Glutamatergic neuron (in vitro differentiated cells): ENCODE data around the gene GTSE1. TPM values are rescaled to one million over a fixed set of nuclear protein-coding genes. Genes with fewer than 3 reads are reported as not detected.

Source experiments
- DNase-seq: peaks from one replicate; pipeline ENCODE4 v3.0.0; 2022
- H3K27ac Mint-ChIP-seq: one replicate; pipeline ENCODE4 v1.8.0; 2020; ENCODE audit warnings: mild to moderate bottlenecking, mixed read lengths, inconsistent platforms; ENCODE audit not compliant: unreplicated experiment
- H3K27me3 Mint-ChIP-seq: one replicate; pipeline ENCODE4 v1.8.0; 2020; ENCODE audit warnings: mild to moderate bottlenecking, moderate library complexity, mixed read lengths, inconsistent platforms; ENCODE audit not compliant: unreplicated experiment
- H3K36me3 Mint-ChIP-seq: one replicate; pipeline ENCODE4 v1.8.0; 2020; ENCODE audit warnings: mild to moderate bottlenecking, mixed read lengths, inconsistent platforms; ENCODE audit not compliant: unreplicated experiment
- H3K4me1 Mint-ChIP-seq: one replicate; pipeline ENCODE4 v1.8.0; 2020; ENCODE audit warnings: mild to moderate bottlenecking, low read depth, mixed read lengths, inconsistent platforms; ENCODE audit not compliant: unreplicated experiment
- H3K4me3 Mint-ChIP-seq: one replicate; pipeline ENCODE4 v1.8.0; 2020; ENCODE audit warnings: mild to moderate bottlenecking, mixed read lengths, inconsistent platforms; ENCODE audit not compliant: unreplicated experiment
- H3K9me3 Mint-ChIP-seq: one replicate; pipeline ENCODE4 v1.8.0; 2020; ENCODE audit warnings: mild to moderate bottlenecking, moderate library complexity, mixed read lengths, inconsistent platforms; ENCODE audit not compliant: unreplicated experiment
- total RNA-seq: library from RNA; stranded (reverse); fragmentation: NEBNext Ultra II Directional; extraction: Animal tissue kit (Norgen Biotek cat#: 25700); gene quantifications from one replicate; pipeline ENCODE4 v1.2.1, GENCODE V29; 2021; ENCODE audit not compliant: unreplicated experiment
- TF ChIP-seq, protein P1 (sequence below): fragments of 200-600 bp; sonication (generic); IDR thresholded peaks from one replicate; pipeline ENCODE4 v1.5.0; 2021; ENCODE audit not compliant: partially characterized antibody, unreplicated experiment

The GTSE1 gene
- total RNA-seq, 1 donor from 2014 or later = 7.5 TPM

DNA sequence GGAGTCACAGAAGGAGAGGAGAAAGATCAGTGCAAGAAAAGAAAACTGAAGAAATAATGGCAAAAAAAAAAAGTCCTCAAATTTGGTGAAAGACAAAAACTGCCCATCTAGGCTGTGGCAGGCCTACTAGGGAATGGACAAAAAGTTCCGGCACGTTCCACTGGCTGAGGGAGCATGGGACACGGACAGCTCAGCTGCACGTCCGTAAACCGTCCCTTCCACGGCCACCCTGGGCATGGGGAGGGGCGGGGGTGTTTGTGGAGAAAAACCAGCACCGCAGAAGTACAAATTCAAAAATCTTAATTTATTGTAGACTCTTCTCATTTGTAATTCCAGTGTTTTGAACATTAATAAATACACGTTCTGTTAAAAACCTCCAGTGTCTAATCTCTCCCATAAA is 64.2 kb downstream of the GTSE1 start:
- H3K4me3 Mint-ChIP-seq = no peak overlapping the region
- no peaks in the 10 kb centered on the region for H3K27me3 Mint-ChIP-seq
- peaks cover 4% of the 10 kb centered on the region for H3K9me3 Mint-ChIP-seq
- H3K4me1 Mint-ChIP-seq = peaks cover 3% of the 10 kb centered on the region
- H3K36me3 Mint-ChIP-seq = peaks cover 7% of the 10 kb centered on the region
- TF ChIP-seq, protein P1, sequence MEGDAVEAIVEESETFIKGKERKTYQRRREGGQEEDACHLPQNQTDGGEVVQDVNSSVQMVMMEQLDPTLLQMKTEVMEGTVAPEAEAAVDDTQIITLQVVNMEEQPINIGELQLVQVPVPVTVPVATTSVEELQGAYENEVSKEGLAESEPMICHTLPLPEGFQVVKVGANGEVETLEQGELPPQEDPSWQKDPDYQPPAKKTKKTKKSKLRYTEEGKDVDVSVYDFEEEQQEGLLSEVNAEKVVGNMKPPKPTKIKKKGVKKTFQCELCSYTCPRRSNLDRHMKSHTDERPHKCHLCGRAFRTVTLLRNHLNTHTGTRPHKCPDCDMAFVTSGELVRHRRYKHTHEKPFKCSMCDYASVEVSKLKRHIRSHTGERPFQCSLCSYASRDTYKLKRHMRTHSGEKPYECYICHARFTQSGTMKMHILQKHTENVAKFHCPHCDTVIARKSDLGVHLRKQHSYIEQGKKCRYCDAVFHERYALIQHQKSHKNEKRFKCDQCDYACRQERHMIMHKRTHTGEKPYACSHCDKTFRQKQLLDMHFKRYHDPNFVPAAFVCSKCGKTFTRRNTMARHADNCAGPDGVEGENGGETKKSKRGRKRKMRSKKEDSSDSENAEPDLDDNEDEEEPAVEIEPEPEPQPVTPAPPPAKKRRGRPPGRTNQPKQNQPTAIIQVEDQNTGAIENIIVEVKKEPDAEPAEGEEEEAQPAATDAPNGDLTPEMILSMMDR = no peak
- H3K27ac Mint-ChIP-seq = no peak overlapping the region
- DNase-seq = no peak

DNA sequence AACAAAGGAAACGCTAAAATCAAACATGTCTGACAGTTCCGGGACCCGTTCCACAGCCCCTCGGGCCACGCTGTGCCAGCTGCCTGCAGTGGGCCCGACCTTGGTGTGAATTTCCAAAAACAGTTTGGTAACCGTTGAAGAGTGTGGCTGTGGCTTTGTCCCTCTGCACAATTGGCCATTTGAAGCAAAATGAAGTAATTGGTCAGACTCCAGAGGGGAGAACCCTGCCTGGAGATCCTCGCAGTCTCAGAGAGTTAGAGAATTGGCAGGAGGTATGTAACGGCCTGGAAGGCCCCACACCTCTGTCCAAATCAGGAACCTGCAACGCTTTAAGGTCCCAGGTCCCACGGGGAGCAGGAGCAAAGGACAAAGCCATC is 65.1 kb downstream of the GTSE1 start:
- no peak overlapping the region for H3K27ac Mint-ChIP-seq
- peaks cover 7% of the 10 kb centered on the region for H3K36me3 Mint-ChIP-seq
- DNase-seq = no peak
- H3K4me3 Mint-ChIP-seq = no peak overlapping the region
- H3K27me3 Mint-ChIP-seq = no peaks in the 10 kb centered on the region
- H3K9me3 Mint-ChIP-seq = peaks cover 4% of the 10 kb centered on the region
- peaks cover 3% of the 10 kb centered on the region for H3K4me1 Mint-ChIP-seq
- TF ChIP-seq, protein P1 = no peak

DNA sequence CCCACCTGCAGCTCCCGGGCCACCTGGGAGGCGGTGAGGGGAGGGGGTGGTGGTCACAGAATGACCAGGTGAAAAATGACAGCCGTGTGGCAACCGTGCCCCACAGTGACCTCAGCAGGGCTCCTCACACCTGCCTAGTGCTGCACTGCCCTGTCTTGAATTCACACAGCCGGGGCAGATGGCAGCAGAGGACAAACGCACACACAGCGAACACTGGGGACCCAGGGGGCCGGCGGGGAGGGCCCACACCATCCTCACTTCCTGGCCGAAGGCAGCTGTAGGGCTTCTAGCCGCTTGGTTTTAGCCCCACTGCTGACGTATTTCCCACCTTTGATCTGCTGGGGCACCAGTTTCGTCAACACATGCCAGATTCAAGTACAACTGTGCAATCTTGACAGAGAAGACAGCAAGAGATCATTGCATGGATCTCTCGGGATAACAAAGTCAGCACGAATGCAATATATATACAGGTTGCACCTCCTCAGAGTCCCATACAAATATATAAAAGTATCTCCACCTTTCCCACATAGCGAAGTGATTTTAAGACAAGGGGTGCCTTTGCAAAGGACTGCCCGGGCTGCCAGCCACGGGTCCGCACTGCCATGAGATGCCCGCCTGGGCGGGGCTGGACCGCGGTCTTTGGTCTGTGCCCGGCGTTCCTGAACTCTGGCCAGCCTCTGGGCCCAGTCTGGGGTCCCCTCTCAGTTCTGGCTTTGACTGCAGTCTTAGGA is 65.7 kb downstream of the GTSE1 start:
- DNase-seq = no peak
- H3K9me3 Mint-ChIP-seq = peaks cover 4% of the 10 kb centered on the region
- H3K36me3 Mint-ChIP-seq = peaks cover 7% of the 10 kb centered on the region
- no peaks in the 10 kb centered on the region for H3K27me3 Mint-ChIP-seq
- TF ChIP-seq, protein P1 = no peak
- peaks cover 3% of the 10 kb centered on the region for H3K4me1 Mint-ChIP-seq
- no peak overlapping the region for H3K4me3 Mint-ChIP-seq
- peak overlapping the region; percentile 53 for H3K27ac Mint-ChIP-seq

DNA sequence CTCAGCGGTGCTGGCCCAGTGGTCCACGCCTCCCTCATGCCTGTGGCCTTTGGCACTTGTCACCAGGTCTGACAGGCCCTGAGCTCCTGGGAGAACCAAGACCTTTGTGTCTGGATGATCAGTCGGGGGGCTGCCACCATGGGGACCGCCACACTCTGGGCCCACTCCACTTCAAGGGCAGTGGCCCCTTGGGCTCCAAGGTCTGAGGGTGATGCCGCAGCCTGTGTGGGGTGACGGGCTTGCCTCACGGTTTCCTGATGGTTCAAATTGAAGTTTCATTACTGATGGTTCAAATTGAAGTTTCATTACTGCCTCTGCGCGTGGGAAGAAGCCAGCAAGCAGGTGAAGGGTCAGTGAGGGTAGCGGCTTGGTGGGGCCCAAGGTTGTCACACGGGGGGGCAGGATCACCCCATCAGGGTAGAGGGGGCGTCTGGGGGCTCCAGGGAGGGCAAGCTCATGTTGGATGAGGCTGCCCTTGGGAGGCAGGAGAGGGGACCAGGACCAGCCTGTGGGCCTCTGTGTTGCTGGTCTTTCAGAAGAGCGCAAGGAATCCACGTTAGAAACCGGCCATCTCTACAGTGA is 66.4 kb downstream of the GTSE1 start:
- Mint-ChIP-seq H3K27ac (no peak overlapping the region), H3K36me3 (peaks cover 7% of the 10 kb centered on the region), H3K9me3 (peaks cover 4% of the 10 kb centered on the region), H3K27me3 (no peaks in the 10 kb centered on the region), H3K4me1 (peaks cover 3% of the 10 kb centered on the region), H3K4me3 (no peak overlapping the region)
- TF ChIP-seq, protein P1 = no peak
- DNase-seq = no peak

DNA sequence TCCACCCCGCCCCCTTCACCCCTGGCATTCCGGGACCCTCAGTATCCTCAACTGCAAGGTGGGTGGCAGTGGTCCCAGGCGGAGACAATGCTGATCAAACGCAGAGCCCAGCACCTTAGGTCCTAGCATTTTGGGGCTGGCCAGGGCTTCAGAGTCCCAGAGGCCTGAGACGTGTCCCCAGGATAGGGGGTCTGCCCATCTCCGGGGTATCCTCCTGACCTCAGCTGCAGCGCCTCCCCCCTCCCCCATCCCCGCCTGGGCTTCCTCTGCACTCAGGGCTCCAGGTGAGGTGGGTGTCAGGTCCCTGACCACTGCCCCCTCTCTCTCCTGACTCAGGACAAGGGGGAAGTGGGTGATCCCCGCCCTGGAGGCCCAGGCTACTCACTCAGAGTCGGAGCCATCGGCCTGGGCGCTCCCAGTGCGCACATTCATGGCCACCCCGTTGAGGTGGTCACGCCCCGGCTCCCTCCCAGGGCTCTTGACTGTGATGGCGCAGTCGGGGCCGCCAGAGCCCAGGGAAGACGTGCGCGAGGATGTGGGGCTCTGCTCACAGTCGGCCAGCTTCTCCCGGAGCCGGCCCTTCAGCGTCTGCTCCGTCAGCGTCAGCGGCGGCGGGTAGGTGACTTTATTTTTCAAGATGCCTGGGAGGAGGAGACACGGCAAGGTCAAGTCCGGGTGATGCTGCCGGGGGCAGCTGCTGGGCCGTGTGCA is 67.1 kb downstream of the GTSE1 start:
- Mint-ChIP-seq H3K27ac (no peak overlapping the region), H3K9me3 (peaks cover 4% of the 10 kb centered on the region), H3K4me1 (peaks cover 3% of the 10 kb centered on the region), H3K36me3 (peaks cover 7% of the 10 kb centered on the region), H3K27me3 (no peaks in the 10 kb centered on the region), H3K4me3 (no peak overlapping the region)
- DNase-seq = no peak
- TF ChIP-seq, protein P1 = no peak
